Measurements from ENCODE around the gene PROCA1.

Gene PROCA1

GRCh38 chr17:28705728-28706334 lies 5.9 kb downstream of the PROCA1 start:
- H3K27ac ChIP-seq, result no peak overlapping the region

GRCh38 chr17:28705074-28705659 lies 6.5 kb downstream of the PROCA1 start:
- TF ChIP-seq ZFX (IDR thresholded peaks at IDR 0.05) (no peak), CTCF (conservative IDR thresholded peaks at IDR 0.05) (no peak)
- no peak overlapping the region for H3K27ac ChIP-seq

More at GRCh38 chr17:28705728-28706334, 5.9 kb downstream of the PROCA1 start:
- TF ChIP-seq CTCF (conservative IDR thresholded peaks at IDR 0.05), result no peak
- TF ChIP-seq ZFX (IDR thresholded peaks at IDR 0.05), result no peak

- TF ChIP-seq CTCF (conservative IDR thresholded peaks at IDR 0.05) (no peak), ZFX (IDR thresholded peaks at IDR 0.05) (no peak)
- H3K27ac ChIP-seq, result no peak overlapping the region
These were observed 7.3 kb downstream of the PROCA1 start for GRCh38 chr17:28704219-28704858.

- no peak overlapping the region for H3K27ac ChIP-seq
- TF ChIP-seq ZFX (IDR thresholded peaks at IDR 0.05), result no peak
These were observed 8.0 kb downstream of the PROCA1 start for GRCh38 chr17:28703552-28704218.

- H3K27ac ChIP-seq, result no peak overlapping the region
- TF ChIP-seq CTCF (conservative IDR thresholded peaks at IDR 0.05) (no peak), ZFX (IDR thresholded peaks at IDR 0.05) (no peak)
These were observed 8.9 kb downstream of the PROCA1 start for GRCh38 chr17:28702752-28703150.

- no peak for TF ChIP-seq ZFX (IDR thresholded peaks at IDR 0.05)
- no peak for TF ChIP-seq CTCF (conservative IDR thresholded peaks at IDR 0.05)
- H3K27ac ChIP-seq, result no peak overlapping the region
These were observed 9.5 kb downstream of the PROCA1 start for GRCh38 chr17:28702026-28702751.

GRCh38 chr17:28700830-28701492 lies 10.7 kb downstream of the PROCA1 start:
- TF ChIP-seq CTCF (conservative IDR thresholded peaks at IDR 0.05) (no peak), ZFX (IDR thresholded peaks at IDR 0.05) (no peak)
- H3K27ac ChIP-seq, result no peak overlapping the region
